Hepatocyte (in vitro differentiated cells): ENCODE results near the gene BMPR1A.

ENCODE experiments used
- EZH2 ChIP-seq: fragments of 200-600 bp; sonication (generic); IDR thresholded peaks from 2 replicates; pipeline ENCODE4 v1.6.1; 2016; ENCODE audit warnings: antibody characterized with exemption, mild to moderate bottlenecking, borderline replicate concordance
- EZH2phosphoT487 ChIP-seq: fragments of 200-600 bp; sonication (generic); IDR thresholded peaks from one replicate; pipeline ENCODE4 v1.6.1; 2018; ENCODE audit warnings: antibody characterized with exemption, mild to moderate bottlenecking, low read depth, moderate library complexity; ENCODE audit not compliant: unreplicated experiment, severe bottlenecking
- TF ChIP-seq, protein P1 (sequence below): fragments of 200-600 bp; sonication (generic); IDR thresholded peaks from 2 replicates; pipeline ENCODE4 v1.5.1; 2016; ENCODE audit warnings: antibody characterized with exemption, mild to moderate bottlenecking; ENCODE audit not compliant: poor library complexity

DNA sequence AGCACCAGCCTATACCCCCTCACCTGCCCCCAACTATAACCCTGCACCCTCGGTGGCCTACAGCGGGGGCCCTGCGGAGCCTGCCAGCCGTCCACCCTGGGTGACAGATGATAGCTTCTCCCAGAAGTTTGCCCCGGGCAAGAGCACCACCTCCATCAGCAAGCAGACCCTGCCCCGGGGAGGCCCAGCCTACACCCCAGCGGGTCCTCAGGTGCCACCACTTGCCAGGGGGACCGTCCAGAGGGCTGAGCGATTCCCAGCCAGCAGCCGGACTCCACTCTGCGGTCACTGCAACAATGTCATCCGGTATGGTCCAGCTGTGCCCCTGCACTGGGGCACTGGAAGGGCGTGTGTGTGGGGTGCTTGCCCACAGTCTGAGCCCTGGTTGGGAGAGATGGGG lies 40.0 kb upstream of the BMPR1A start:
- TF ChIP-seq, protein P1, sequence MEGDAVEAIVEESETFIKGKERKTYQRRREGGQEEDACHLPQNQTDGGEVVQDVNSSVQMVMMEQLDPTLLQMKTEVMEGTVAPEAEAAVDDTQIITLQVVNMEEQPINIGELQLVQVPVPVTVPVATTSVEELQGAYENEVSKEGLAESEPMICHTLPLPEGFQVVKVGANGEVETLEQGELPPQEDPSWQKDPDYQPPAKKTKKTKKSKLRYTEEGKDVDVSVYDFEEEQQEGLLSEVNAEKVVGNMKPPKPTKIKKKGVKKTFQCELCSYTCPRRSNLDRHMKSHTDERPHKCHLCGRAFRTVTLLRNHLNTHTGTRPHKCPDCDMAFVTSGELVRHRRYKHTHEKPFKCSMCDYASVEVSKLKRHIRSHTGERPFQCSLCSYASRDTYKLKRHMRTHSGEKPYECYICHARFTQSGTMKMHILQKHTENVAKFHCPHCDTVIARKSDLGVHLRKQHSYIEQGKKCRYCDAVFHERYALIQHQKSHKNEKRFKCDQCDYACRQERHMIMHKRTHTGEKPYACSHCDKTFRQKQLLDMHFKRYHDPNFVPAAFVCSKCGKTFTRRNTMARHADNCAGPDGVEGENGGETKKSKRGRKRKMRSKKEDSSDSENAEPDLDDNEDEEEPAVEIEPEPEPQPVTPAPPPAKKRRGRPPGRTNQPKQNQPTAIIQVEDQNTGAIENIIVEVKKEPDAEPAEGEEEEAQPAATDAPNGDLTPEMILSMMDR, result no peak
- TF ChIP-seq EZH2, result no peak
- no peak for TF ChIP-seq EZH2phosphoT487
